ENCODE measurements around the gene RNF220.
A peak's percentile ranks its signal among the peaks of the same experiment; 100 is the strongest.

Gene RNF220

GRCh38 chr1:44675186-44675585 lies 270.1 kb downstream of the RNF220 start:
- Histone ChIP-seq H3K27ac (ENCODE audit: low read depth, low read length) (peak overlapping the region; percentile 84), H3K4me1 (ENCODE audit: control insufficient read depth in 1 of 2, insufficient read depth in 2 of 2, low read length in 2 of 2) (peaks cover 43 to 49% of the 10 kb centered on the region in 2 donors), H3K27me3 (ENCODE audit: control insufficient read depth in 1 of 2, insufficient read depth in 2 of 2, low read length in 2 of 2) (no peaks in the 10 kb centered on the region), H3K36me3 (ENCODE audit: control insufficient read depth in 1 of 2, insufficient read depth in 2 of 2, low read length in 2 of 2) (no peaks in the 10 kb centered on the region), H3K9ac (ENCODE audit: low read depth in 1 of 2, low read length in 2 of 2) (peak overlapping the region; percentile 54 to 60), H3K9me3 (ENCODE audit: control insufficient read depth in 1 of 2, low read length in 2 of 2) (no peaks in the 10 kb centered on the region), H3K4me3 (ENCODE audit: low read depth in 1 of 2, low read length in 2 of 2) (peak overlapping the region; percentile 83 to 98)

GRCh38 chr1:44676484-44677200 lies 271.6 kb downstream of the RNF220 start:
- peak overlapping the region; percentile 91 for H3K27ac ChIP-seq (ENCODE audit: low read depth, low read length)
- H3K9me3 ChIP-seq (ENCODE audit: control insufficient read depth in 1 of 2, low read length in 2 of 2): no peaks in the 10 kb centered on the region
- peaks cover 47 to 51% of the 10 kb centered on the region in 2 donors for H3K4me1 ChIP-seq (ENCODE audit: control insufficient read depth in 1 of 2, insufficient read depth in 2 of 2, low read length in 2 of 2)
- no peaks in the 10 kb centered on the region for H3K27me3 ChIP-seq (ENCODE audit: control insufficient read depth in 1 of 2, insufficient read depth in 2 of 2, low read length in 2 of 2)
- no peaks in the 10 kb centered on the region for H3K36me3 ChIP-seq (ENCODE audit: control insufficient read depth in 1 of 2, insufficient read depth in 2 of 2, low read length in 2 of 2)
- peak overlapping the region; percentile 13 to 21 for H3K9ac ChIP-seq (ENCODE audit: low read depth in 1 of 2, low read length in 2 of 2)
- H3K4me3 ChIP-seq (ENCODE audit: low read depth in 1 of 2, low read length in 2 of 2): peak overlapping the region in 1 of 2 donors; percentile 28

GRCh38 chr1:44677201-44677766 lies 272.2 kb downstream of the RNF220 start:
- Histone ChIP-seq H3K36me3 (ENCODE audit: control insufficient read depth in 1 of 2, insufficient read depth in 2 of 2, low read length in 2 of 2) (no peaks in the 10 kb centered on the region), H3K4me1 (ENCODE audit: control insufficient read depth in 1 of 2, insufficient read depth in 2 of 2, low read length in 2 of 2) (peaks cover 51 to 53% of the 10 kb centered on the region in 2 donors), H3K9ac (ENCODE audit: low read depth in 1 of 2, low read length in 2 of 2) (peak overlapping the region in 1 of 2 donors; percentile 13), H3K27ac (ENCODE audit: low read depth, low read length) (no peak overlapping the region), H3K9me3 (ENCODE audit: control insufficient read depth in 1 of 2, low read length in 2 of 2) (no peaks in the 10 kb centered on the region), H3K27me3 (ENCODE audit: control insufficient read depth in 1 of 2, insufficient read depth in 2 of 2, low read length in 2 of 2) (no peaks in the 10 kb centered on the region), H3K4me3 (ENCODE audit: low read depth in 1 of 2, low read length in 2 of 2) (peak overlapping the region in 1 of 2 donors; percentile 28)

GRCh38 chr1:44678120-44678519 lies 273.1 kb downstream of the RNF220 start:
- no peak overlapping the region for H3K27ac ChIP-seq (ENCODE audit: low read depth, low read length)

GRCh38 chr1:44678626-44679025 lies 273.6 kb downstream of the RNF220 start:
- H3K9ac ChIP-seq (ENCODE audit: low read depth in 1 of 2, low read length in 2 of 2): no peak overlapping the region
- H3K27me3 ChIP-seq (ENCODE audit: control insufficient read depth in 1 of 2, insufficient read depth in 2 of 2, low read length in 2 of 2): no peaks in the 10 kb centered on the region
- no peaks in the 10 kb centered on the region for H3K9me3 ChIP-seq (ENCODE audit: control insufficient read depth in 1 of 2, low read length in 2 of 2)
- no peak overlapping the region for H3K27ac ChIP-seq (ENCODE audit: low read depth, low read length)
- H3K4me3 ChIP-seq (ENCODE audit: low read depth in 1 of 2, low read length in 2 of 2): no peak overlapping the region
- peaks cover 39 to 41% of the 10 kb centered on the region in 2 donors for H3K4me1 ChIP-seq (ENCODE audit: control insufficient read depth in 1 of 2, insufficient read depth in 2 of 2, low read length in 2 of 2)
- H3K36me3 ChIP-seq (ENCODE audit: control insufficient read depth in 1 of 2, insufficient read depth in 2 of 2, low read length in 2 of 2): no peaks in the 10 kb centered on the region

More at GRCh38 chr1:44678120-44678519, 273.1 kb downstream of the RNF220 start:
- Histone ChIP-seq H3K4me1 (ENCODE audit: control insufficient read depth in 1 of 2, insufficient read depth in 2 of 2, low read length in 2 of 2) (peaks cover 45 to 46% of the 10 kb centered on the region in 2 donors), H3K27me3 (ENCODE audit: control insufficient read depth in 1 of 2, insufficient read depth in 2 of 2, low read length in 2 of 2) (no peaks in the 10 kb centered on the region), H3K4me3 (ENCODE audit: low read depth in 1 of 2, low read length in 2 of 2) (no peak overlapping the region), H3K9me3 (ENCODE audit: control insufficient read depth in 1 of 2, low read length in 2 of 2) (no peaks in the 10 kb centered on the region), H3K36me3 (ENCODE audit: control insufficient read depth in 1 of 2, insufficient read depth in 2 of 2, low read length in 2 of 2) (no peaks in the 10 kb centered on the region), H3K9ac (ENCODE audit: low read depth in 1 of 2, low read length in 2 of 2) (no peak overlapping the region)

GRCh38 chr1:44679468-44679867 lies 274.4 kb downstream of the RNF220 start:
- Histone ChIP-seq H3K9me3 (ENCODE audit: control insufficient read depth in 1 of 2, low read length in 2 of 2) (no peaks in the 10 kb centered on the region), H3K36me3 (ENCODE audit: control insufficient read depth in 1 of 2, insufficient read depth in 2 of 2, low read length in 2 of 2) (no peaks in the 10 kb centered on the region), H3K9ac (ENCODE audit: low read depth in 1 of 2, low read length in 2 of 2) (no peak overlapping the region), H3K27me3 (ENCODE audit: control insufficient read depth in 1 of 2, insufficient read depth in 2 of 2, low read length in 2 of 2) (no peaks in the 10 kb centered on the region), H3K4me3 (ENCODE audit: low read depth in 1 of 2, low read length in 2 of 2) (no peak overlapping the region), H3K27ac (ENCODE audit: low read depth, low read length) (no peak overlapping the region), H3K4me1 (ENCODE audit: control insufficient read depth in 1 of 2, insufficient read depth in 2 of 2, low read length in 2 of 2) (peaks cover 39 to 40% of the 10 kb centered on the region in 2 donors)

- H3K27ac ChIP-seq (ENCODE audit: low read depth, low read length): no peak overlapping the region
- H3K9me3 ChIP-seq (ENCODE audit: control insufficient read depth in 1 of 2, low read length in 2 of 2): no peaks in the 10 kb centered on the region
- no peaks in the 10 kb centered on the region for H3K27me3 ChIP-seq (ENCODE audit: control insufficient read depth in 1 of 2, insufficient read depth in 2 of 2, low read length in 2 of 2)
- no peak overlapping the region for H3K9ac ChIP-seq (ENCODE audit: low read depth in 1 of 2, low read length in 2 of 2)
- peak overlapping the region; percentile 12 to 37 for H3K4me3 ChIP-seq (ENCODE audit: low read depth in 1 of 2, low read length in 2 of 2)
- no peaks in the 10 kb centered on the region for H3K36me3 ChIP-seq (ENCODE audit: control insufficient read depth in 1 of 2, insufficient read depth in 2 of 2, low read length in 2 of 2)
- H3K4me1 ChIP-seq (ENCODE audit: control insufficient read depth in 1 of 2, insufficient read depth in 2 of 2, low read length in 2 of 2): peaks cover 15 to 21% of the 10 kb centered on the region in 2 donors
Measured at GRCh38 chr1:44681905-44682882, 277.1 kb downstream of the RNF220 start.

GRCh38 chr1:44682883-44683265 lies 277.8 kb downstream of the RNF220 start:
- Histone ChIP-seq H3K36me3 (ENCODE audit: control insufficient read depth in 1 of 2, insufficient read depth in 2 of 2, low read length in 2 of 2) (no peaks in the 10 kb centered on the region), H3K4me3 (ENCODE audit: low read depth in 1 of 2, low read length in 2 of 2) (no peak overlapping the region), H3K27me3 (ENCODE audit: control insufficient read depth in 1 of 2, insufficient read depth in 2 of 2, low read length in 2 of 2) (no peaks in the 10 kb centered on the region), H3K9me3 (ENCODE audit: control insufficient read depth in 1 of 2, low read length in 2 of 2) (no peaks in the 10 kb centered on the region), H3K4me1 (ENCODE audit: control insufficient read depth in 1 of 2, insufficient read depth in 2 of 2, low read length in 2 of 2) (peaks cover 8 to 16% of the 10 kb centered on the region in 2 donors), H3K9ac (ENCODE audit: low read depth in 1 of 2, low read length in 2 of 2) (no peak overlapping the region), H3K27ac (ENCODE audit: low read depth, low read length) (no peak overlapping the region)

- H3K4me3 ChIP-seq (ENCODE audit: low read depth in 1 of 2, low read length in 2 of 2): no peak overlapping the region
- no peaks in the 10 kb centered on the region for H3K36me3 ChIP-seq (ENCODE audit: control insufficient read depth in 1 of 2, insufficient read depth in 2 of 2, low read length in 2 of 2)
- no peak overlapping the region for H3K27ac ChIP-seq (ENCODE audit: low read depth, low read length)
- no peak overlapping the region for H3K9ac ChIP-seq (ENCODE audit: low read depth in 1 of 2, low read length in 2 of 2)
- no peaks in the 10 kb centered on the region for H3K27me3 ChIP-seq (ENCODE audit: control insufficient read depth in 1 of 2, insufficient read depth in 2 of 2, low read length in 2 of 2)
- no peaks in the 10 kb centered on the region for H3K9me3 ChIP-seq (ENCODE audit: control insufficient read depth in 1 of 2, low read length in 2 of 2)
- peaks cover 11 to 12% of the 10 kb centered on the region in 2 donors for H3K4me1 ChIP-seq (ENCODE audit: control insufficient read depth in 1 of 2, insufficient read depth in 2 of 2, low read length in 2 of 2)
Measured at GRCh38 chr1:44684525-44684924, 279.5 kb downstream of the RNF220 start.

GRCh38 chr1:44685218-44685617 lies 280.2 kb downstream of the RNF220 start:
- Histone ChIP-seq H3K4me1 (ENCODE audit: control insufficient read depth in 1 of 2, insufficient read depth in 2 of 2, low read length in 2 of 2) (peaks cover 11 to 12% of the 10 kb centered on the region in 2 donors), H3K27ac (ENCODE audit: low read depth, low read length) (no peak overlapping the region), H3K9ac (ENCODE audit: low read depth in 1 of 2, low read length in 2 of 2) (no peak overlapping the region), H3K9me3 (ENCODE audit: control insufficient read depth in 1 of 2, low read length in 2 of 2) (no peaks in the 10 kb centered on the region), H3K36me3 (ENCODE audit: control insufficient read depth in 1 of 2, insufficient read depth in 2 of 2, low read length in 2 of 2) (no peaks in the 10 kb centered on the region), H3K27me3 (ENCODE audit: control insufficient read depth in 1 of 2, insufficient read depth in 2 of 2, low read length in 2 of 2) (no peaks in the 10 kb centered on the region), H3K4me3 (ENCODE audit: low read depth in 1 of 2, low read length in 2 of 2) (no peak overlapping the region)

All from duodenal mucosa (tissue), 2 donors.